H1 (cell line): ENCODE measurements around the gene RFLNA. TPM values are rescaled to one million over a fixed set of nuclear protein-coding genes. Genes with fewer than 3 reads are reported as not detected.

Source experiments
- CTCF ChIA-PET: fragments of 300-600 bp; sonication (Branson Sonifier 250); formaldehyde crosslinking; loops from one replicate; lab custom pipeline; 2021; ENCODE audit not compliant: partially characterized antibody; lab: Charles Lee
- POLR2A ChIA-PET: fragments of 300-600 bp; sonication (Branson Sonifier 250); formaldehyde crosslinking; loops from one replicate; lab custom pipeline; 2021; ENCODE audit warnings: inconsistent platforms; ENCODE audit not compliant: partially characterized antibody; lab: Charles Lee
- DNase-seq, 2 experiments: peaks; one replicate each; pipeline versions ENCODE4 v3.0.0 to v3.0.0-alpha.2; 2010 to 2022; ENCODE audit warnings: low spot score in 2 of 2, low read depth in 1 of 2, mixed read lengths in 1 of 2
- FAIRE-seq: peaks from 2 replicates; lab custom pipeline; 2011; peaks lifted over from hg19 to GRCh38; lab: Jason Lieb, UNC
- H2AFZ ChIP-seq: 2 replicates; pipeline ENCODE4 v1.8.1; 2012; ENCODE audit warnings: low read length, inconsistent platforms
- H2AK5ac ChIP-seq: 2 replicates; pipeline ENCODE4 v1.6.1; 2013; ENCODE audit warnings: low read depth, low read length
- H2BK120ac ChIP-seq: replicated peaks from 2 replicates; pipeline ENCODE3; 2013; ENCODE audit warnings: low read depth, low read length, inconsistent platforms
- H2BK12ac ChIP-seq: 2 replicates; pipeline ENCODE4 v1.6.1; 2013; ENCODE audit warnings: low read depth, low read length
- H2BK15ac ChIP-seq: 2 replicates; pipeline ENCODE4 v1.6.1; 2013; ENCODE audit warnings: low read length
- H2BK20ac ChIP-seq: 2 replicates; pipeline ENCODE4 v1.6.1; 2013; ENCODE audit warnings: low read length
- H2BK5ac ChIP-seq: 2 replicates; pipeline ENCODE4 v1.6.1; 2013; ENCODE audit warnings: low read depth, low read length
- H3K14ac ChIP-seq: 2 replicates; pipeline ENCODE4 v1.6.1; 2013; ENCODE audit warnings: inconsistent platforms; ENCODE audit not compliant: insufficient read length
- H3K18ac ChIP-seq: 2 replicates; pipeline ENCODE4 v1.6.1; 2013; ENCODE audit warnings: low read length; ENCODE audit errors: extremely low read depth
- H3K23ac ChIP-seq: 2 replicates; pipeline ENCODE4 v1.6.1; 2013; ENCODE audit warnings: inconsistent platforms; ENCODE audit not compliant: insufficient read length
- H3K23me2 ChIP-seq: 2 replicates; pipeline ENCODE4 v1.6.1; 2013; ENCODE audit warnings: low read depth, low read length
- H3K27ac ChIP-seq: 2 replicates; pipeline ENCODE4 v1.6.1; 2011; ENCODE audit warnings: low read depth, low read length, inconsistent platforms
- H3K27me3 ChIP-seq, 4 experiments: replicated peaks in 1 of 4; 1 replicate in 1 of 4; 2 replicates in 3 of 4; pipeline versions ENCODE4 v1.6.1 to v1.8.1; 2011 to 2013; ENCODE audit warnings: low read length in 3 of 4, mild to moderate bottlenecking in 3 of 4, inconsistent platforms in 2 of 4, mixed read lengths in 2 of 4, moderate library complexity in 1 of 4; ENCODE audit not compliant: control insufficient read depth in 3 of 4, insufficient read depth in 3 of 4; ENCODE audit errors: extremely low read depth in 1 of 4
- H3K36me3 ChIP-seq, 4 experiments: 2 replicates each; pipeline versions ENCODE4 v1.6.1 to v1.8.1; 2011 to 2013; ENCODE audit warnings: mild to moderate bottlenecking in 4 of 4, low read length in 3 of 4, moderate library complexity in 2 of 4, control low read depth in 1 of 4, inconsistent platforms in 1 of 4; ENCODE audit not compliant: insufficient read depth in 4 of 4, control insufficient read depth in 2 of 4
- H3K4ac ChIP-seq: replicated peaks from 2 replicates; pipeline ENCODE3; 2013; ENCODE audit warnings: low read length, low read depth, mixed read lengths, inconsistent platforms; ENCODE audit not compliant: insufficient read length
- H3K4me1 ChIP-seq, 4 experiments: replicated peaks in 1 of 4; 1 replicate in 1 of 4; 2 replicates in 3 of 4; pipeline versions ENCODE4 v1.6.1 to v1.8.1; 2011 to 2013; ENCODE audit warnings: low read length in 3 of 4, inconsistent platforms in 2 of 4, mixed read lengths in 1 of 4; ENCODE audit not compliant: insufficient read depth in 4 of 4, control insufficient read depth in 3 of 4
- H3K4me2 ChIP-seq, 2 experiments: 2 replicates each; pipeline versions ENCODE4 v1.6.1 to v1.8.1; 2011 to 2013; ENCODE audit warnings: low read depth in 2 of 2, low read length in 2 of 2, control low read depth in 1 of 2, inconsistent platforms in 1 of 2, mild to moderate bottlenecking in 1 of 2; ENCODE audit not compliant: insufficient read depth in 1 of 2
- H3K4me3 ChIP-seq, 4 experiments: fragments of 200-600, 300-600 bp in 1 of 4; sonication (generic), shearing (Covaris generic), sonication (Bioruptor Twin) in 1 of 4; 2 replicates each; pipeline versions ENCODE4 v1.5.1 to v1.8.1; 2011 to 2016; ENCODE audit warnings: low read length in 4 of 4, low read depth in 3 of 4, control low read depth in 2 of 4, inconsistent platforms in 2 of 4, mild to moderate bottlenecking in 2 of 4, mixed read lengths in 1 of 4, moderate library complexity in 1 of 4; ENCODE audit not compliant: insufficient read depth in 2 of 4; ENCODE audit errors: extremely low read depth in 1 of 4
- H3K56ac ChIP-seq: replicated peaks from 2 replicates; pipeline ENCODE3; 2013; ENCODE audit warnings: low read depth, mild to moderate bottlenecking, mixed read lengths, low read length, inconsistent platforms; ENCODE audit not compliant: insufficient read length
- H3K79me1 ChIP-seq: 2 replicates; pipeline ENCODE4 v1.6.1; 2013; ENCODE audit warnings: low read depth, low read length, control low read depth
- H3K79me2 ChIP-seq, 2 experiments: 2 replicates each; pipeline versions ENCODE4 v1.6.1 to v1.8.1; 2012 to 2013; ENCODE audit warnings: low read length in 2 of 2, mild to moderate bottlenecking in 2 of 2, inconsistent platforms in 1 of 2; ENCODE audit not compliant: insufficient read depth in 2 of 2, control insufficient read depth in 1 of 2
- H3K9ac ChIP-seq, 4 experiments: replicated peaks in 1 of 4; 1 replicate in 1 of 4; 2 replicates in 3 of 4; pipeline versions ENCODE4 v1.6.1 to v1.8.1; 2011 to 2013; ENCODE audit warnings: low read depth in 3 of 4, low read length in 3 of 4, control low read depth in 2 of 4, mild to moderate bottlenecking in 2 of 4, moderate library complexity in 2 of 4, inconsistent platforms in 1 of 4; ENCODE audit errors: extremely low read depth in 1 of 4
- H3K9me3 ChIP-seq, 2 experiments: 2 replicates each; pipeline versions ENCODE4 v1.6.1 to v1.8.1; 2012 to 2013; ENCODE audit warnings: mild to moderate bottlenecking in 2 of 2, moderate library complexity in 2 of 2, control low read depth in 1 of 2, inconsistent platforms in 1 of 2, low read depth in 1 of 2, low read length in 1 of 2, mixed read lengths in 1 of 2; ENCODE audit not compliant: insufficient read depth in 2 of 2
- H4K20me1 ChIP-seq, 2 experiments: replicated peaks in 1 of 2; 2 replicates each; pipeline versions ENCODE3 to v1.8.1; 2011 to 2013; ENCODE audit warnings: inconsistent platforms in 2 of 2, low read length in 2 of 2, mild to moderate bottlenecking in 1 of 2; ENCODE audit not compliant: insufficient read depth in 2 of 2, control insufficient read depth in 1 of 2
- H4K5ac ChIP-seq: 2 replicates; pipeline ENCODE4 v1.6.1; 2013; ENCODE audit warnings: low read length, low read depth, mixed read lengths, inconsistent platforms; ENCODE audit not compliant: insufficient read length
- H4K8ac ChIP-seq: 2 replicates; pipeline ENCODE4 v1.8.0; 2013; ENCODE audit warnings: mild to moderate bottlenecking, moderate library complexity, low read length, inconsistent platforms; ENCODE audit not compliant: insufficient read depth; ENCODE audit errors: extremely low read depth
- H4K91ac ChIP-seq: replicated peaks from 2 replicates; pipeline ENCODE3; 2013; ENCODE audit warnings: low read length, mixed read lengths, inconsistent platforms; ENCODE audit not compliant: insufficient read length
- BRCA1 ChIP-seq: IDR thresholded peaks from 2 replicates; pipeline ENCODE4 v1.6.1; 2012; ENCODE audit warnings: low read depth, low read length, improper control_type of control experiment
- EP300 ChIP-seq, 2 experiments: IDR thresholded peaks; 1 replicate in 1 of 2; 2 replicates in 1 of 2; pipeline ENCODE4 v1.6.1; 2011 to 2012; ENCODE audit warnings: low read depth in 2 of 2, low read length in 2 of 2, mild to moderate bottlenecking in 2 of 2, borderline replicate concordance in 1 of 2, inconsistent platforms in 1 of 2, moderate library complexity in 1 of 2
- MAFK ChIP-seq: IDR thresholded peaks from 2 replicates; pipeline ENCODE4 v1.6.1; 2012; ENCODE audit warnings: low read depth, mild to moderate bottlenecking, improper control_type of control experiment, low read length
- TAF1 ChIP-seq: IDR thresholded peaks from 2 replicates; pipeline ENCODE4 v1.6.1; 2011; ENCODE audit warnings: mild to moderate bottlenecking, low read depth, low read length
- WGBS, 2 experiments: shearing (Covaris generic) in 1 of 2; methylation state at CpG; one replicate each; pipeline versions ENCODE4 v1.1.6 to v1.1.7; 2013 to 2015; ENCODE audit warnings: low lambda C conversion rate in 2 of 2, mixed read lengths in 2 of 2, inconsistent platforms in 1 of 2, low coverage in 1 of 2, missing lambda C conversion rate in 1 of 2; ENCODE audit not compliant: insufficient replicate concordance in 2 of 2, insufficient coverage in 1 of 2, insufficient read length in 1 of 2; ENCODE audit errors: extremely low coverage in 1 of 2, missing lambda C conversion rate in 1 of 2; 5-methylcytosine and 5-hydroxymethylcytosine counted together
- polyA plus RNA-seq, 7 experiments: library from polyadenylated mRNA; depleted of rRNA in 3 of 7; stranded (reverse) in 5 of 7; unstranded in 2 of 7; fragments of >200 nt in 5 of 7; fragments of 200-250 nt in 2 of 7; gene quantifications; 1 replicate in 5 of 7; 2 replicates in 1 of 7; 4 replicates in 1 of 7; pipeline versions ENCODE4 v1.2.1 to v1.2.3, GENCODE V29; 2011 to 2013; ENCODE audit warnings: missing spikeins in 2 of 7, mixed read lengths in 2 of 7
- total RNA-seq: library from RNA; stranded (reverse); fragmentation: NEBNext Ultra II Directional; extraction: Animal tissue kit (Norgen Biotek cat#: 25700); gene quantifications from 2 replicates; pipeline ENCODE4 v1.2.1, GENCODE V29; 2021

The RFLNA gene
- total and polyA plus RNA-seq, 2 of the 8 experiments (the other 6 are each of a cell fraction or from before 2014, with no cell fraction given) = 6.4 to 6.6 TPM

DNA sequence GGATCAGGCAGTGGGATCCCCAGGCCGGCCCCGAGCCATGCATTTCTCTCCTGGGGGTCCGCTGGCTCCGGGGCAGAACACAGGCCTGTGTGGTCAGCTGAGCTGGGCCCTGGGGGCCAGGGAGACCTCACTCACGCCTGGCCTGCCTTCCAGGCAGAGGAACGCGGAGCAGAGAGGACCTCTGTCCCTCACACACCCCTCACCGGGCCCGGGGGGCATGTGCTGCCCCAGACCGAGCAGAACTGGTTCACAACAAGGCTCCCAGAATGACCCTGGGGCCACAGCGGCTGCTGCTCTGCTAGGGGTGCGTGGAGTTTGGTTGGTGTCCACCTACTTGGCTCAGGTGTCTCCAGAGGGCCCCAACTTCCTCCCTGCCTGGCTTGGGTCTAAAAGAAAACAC, 33.0 kb upstream of the RFLNA start:
- H3K27me3 ChIP-seq = no peaks in the 10 kb centered on the region
- no peak overlapping the region for H2BK20ac ChIP-seq
- H3K14ac ChIP-seq = no peak overlapping the region
- H3K23ac ChIP-seq = no peak overlapping the region
- no peak overlapping the region for H3K18ac ChIP-seq
- H4K91ac ChIP-seq = no peak overlapping the region
- H3K4me3 ChIP-seq = no peak overlapping the region
- no peaks in the 10 kb centered on the region for H3K79me2 ChIP-seq
- H2BK12ac ChIP-seq = no peak overlapping the region
- no peak overlapping the region for H4K5ac ChIP-seq
- no peaks in the 10 kb centered on the region for H3K4me1 ChIP-seq
- H3K9ac ChIP-seq = no peak overlapping the region
- no peak overlapping the region for H2AK5ac ChIP-seq
- TF ChIP-seq BRCA1 (no peak), MAFK (no peak), EP300 (IDR thresholded peaks at IDR 0.05; ENCODE audit: borderline replicate concordance in 1 of 2, low read depth in 2 of 2, low read length in 2 of 2) (no peak), TAF1 (no peak)
- H4K20me1 ChIP-seq = no peaks in the 10 kb centered on the region
- no peak overlapping the region for H3K4ac ChIP-seq
- no peak overlapping the region for H2BK15ac ChIP-seq
- H3K9me3 ChIP-seq = no peaks in the 10 kb centered on the region
- DNase-seq = no peak
- 0 out of 2 replicates have a peak, but pooled peaks cover 3% of the 10 kb centered on the region for H3K23me2 ChIP-seq
- no peaks in the 10 kb centered on the region for H3K36me3 ChIP-seq
- 97% methylated on average over 12 of the region's 12 CpGs; no CpG with 5 or more reads in 1 of the 2 experiments for WGBS, 2 experiments
- no peak overlapping the region for H2BK120ac ChIP-seq
- CTCF ChIA-PET = interaction anchor here (1.0 to 1.8 kb wide), 3 partner anchors 12 to 60 kb away, joined by 3 to 7 read pairs (median 4); no protein-coding TSS in a partner anchor
- POLR2A ChIA-PET = no interaction called here
- no peak overlapping the region for H2AFZ ChIP-seq
- H3K79me1 ChIP-seq = no peaks in the 10 kb centered on the region
- H3K4me2 ChIP-seq = no peak overlapping the region
- H3K27ac ChIP-seq = no peak overlapping the region
- FAIRE-seq = no peak
- no peak overlapping the region for H2BK5ac ChIP-seq
- H4K8ac ChIP-seq = no peak overlapping the region
- no peak overlapping the region for H3K56ac ChIP-seq
